ENCODE results near the gene KRTAP9-4. TPM values are rescaled to one million over a fixed set of nuclear protein-coding genes. Genes with fewer than 3 reads are reported as not detected.

KRTAP9-4 gene
- total RNA-seq, 2 experiments from 2014 or later: not detected

DNA sequence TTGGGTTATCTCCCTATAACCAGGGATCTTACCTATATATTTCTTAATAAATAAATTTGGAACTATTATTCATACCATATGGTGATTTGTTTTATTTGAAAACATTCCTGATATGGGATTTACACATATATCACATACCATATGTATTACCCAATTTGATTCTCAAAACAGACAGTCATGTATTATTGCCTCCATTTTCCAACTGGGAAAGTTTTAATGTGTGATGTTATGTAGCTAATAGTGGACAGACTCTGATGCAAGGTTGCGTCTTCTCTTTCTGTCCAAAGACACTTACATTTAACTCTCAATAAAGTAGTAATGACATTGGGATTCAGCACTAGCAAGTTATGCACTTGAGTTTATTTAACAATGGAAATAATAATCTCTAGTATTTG, 6.8 kb downstream of the KRTAP9-4 start:
- Histone ChIP-seq H3K27ac (ENCODE audit: low read depth in 1 of 2, low read length in 2 of 2) (no peak overlapping the region), H3K4me3 (ENCODE audit: low read length) (no peak overlapping the region), H3K9me3 (ENCODE audit: control insufficient read depth in 1 of 2, insufficient read depth in 1 of 2, low read length in 2 of 2) (no peaks in the 10 kb centered on the region), H3K27me3 (ENCODE audit: control insufficient read depth in 1 of 2, insufficient read depth in 2 of 2, low read length in 2 of 2) (no peaks in the 10 kb centered on the region), H3K4me1 (ENCODE audit: insufficient read depth, low read length) (no peaks in the 10 kb centered on the region), H3K36me3 (ENCODE audit: insufficient read depth, low read length) (no peaks in the 10 kb centered on the region)
- no peak for DNase-seq
- no peaks in the 10 kb centered on the region for H3K9me3 Mint-ChIP-seq
- H3K27me3 Mint-ChIP-seq: peaks cover 24% of the 10 kb centered on the region
- H3K4me3 Mint-ChIP-seq: no peak overlapping the region
- ChIA-PET CTCF (interaction anchor here (0.9 kb wide), 1 partner anchor 30 kb away, joined by 3 read pairs; no protein-coding TSS in a partner anchor), POLR2A (no interaction called here)
- H3K4me1 Mint-ChIP-seq (ENCODE audit: low read depth): peaks cover 14% of the 10 kb centered on the region
- no peak for ATAC-seq (ENCODE audit: poor library complexity)
- intact Hi-C loops (cut with DNase I, micrococcal nuclease): no loop called here
- TF ChIP-seq, protein P1, sequence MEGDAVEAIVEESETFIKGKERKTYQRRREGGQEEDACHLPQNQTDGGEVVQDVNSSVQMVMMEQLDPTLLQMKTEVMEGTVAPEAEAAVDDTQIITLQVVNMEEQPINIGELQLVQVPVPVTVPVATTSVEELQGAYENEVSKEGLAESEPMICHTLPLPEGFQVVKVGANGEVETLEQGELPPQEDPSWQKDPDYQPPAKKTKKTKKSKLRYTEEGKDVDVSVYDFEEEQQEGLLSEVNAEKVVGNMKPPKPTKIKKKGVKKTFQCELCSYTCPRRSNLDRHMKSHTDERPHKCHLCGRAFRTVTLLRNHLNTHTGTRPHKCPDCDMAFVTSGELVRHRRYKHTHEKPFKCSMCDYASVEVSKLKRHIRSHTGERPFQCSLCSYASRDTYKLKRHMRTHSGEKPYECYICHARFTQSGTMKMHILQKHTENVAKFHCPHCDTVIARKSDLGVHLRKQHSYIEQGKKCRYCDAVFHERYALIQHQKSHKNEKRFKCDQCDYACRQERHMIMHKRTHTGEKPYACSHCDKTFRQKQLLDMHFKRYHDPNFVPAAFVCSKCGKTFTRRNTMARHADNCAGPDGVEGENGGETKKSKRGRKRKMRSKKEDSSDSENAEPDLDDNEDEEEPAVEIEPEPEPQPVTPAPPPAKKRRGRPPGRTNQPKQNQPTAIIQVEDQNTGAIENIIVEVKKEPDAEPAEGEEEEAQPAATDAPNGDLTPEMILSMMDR (IDR thresholded peaks at IDR 0.05): no peak
- H3K36me3 Mint-ChIP-seq (ENCODE audit: low read depth): no peaks in the 10 kb centered on the region
- H3K27ac Mint-ChIP-seq: no peak overlapping the region

DNA sequence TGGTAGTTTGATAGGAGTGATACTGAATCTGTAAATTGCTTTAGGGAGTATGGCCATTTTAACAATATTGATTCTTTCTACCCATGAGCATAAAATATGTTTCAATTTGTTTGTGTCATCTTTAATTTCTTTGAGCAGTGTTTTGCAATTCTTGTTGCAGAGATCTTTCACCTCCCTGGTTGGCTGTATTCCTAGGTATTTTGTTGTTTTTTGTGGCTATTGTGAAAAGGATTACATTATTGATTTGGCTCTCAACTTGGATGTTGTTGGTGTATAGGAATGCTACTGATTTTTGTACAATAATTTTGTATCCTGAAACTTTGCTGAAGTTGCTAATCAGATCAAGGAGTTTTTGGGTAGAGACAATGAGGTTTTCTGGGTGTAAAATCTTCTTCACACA, 8.9 kb downstream of the KRTAP9-4 start:
- Histone ChIP-seq H3K36me3 (ENCODE audit: insufficient read depth, low read length) (no peaks in the 10 kb centered on the region), H3K4me1 (ENCODE audit: insufficient read depth, low read length) (no peaks in the 10 kb centered on the region), H3K4me3 (ENCODE audit: low read length) (no peak overlapping the region), H3K27me3 (ENCODE audit: control insufficient read depth in 1 of 2, insufficient read depth in 2 of 2, low read length in 2 of 2) (no peaks in the 10 kb centered on the region), H3K27ac (ENCODE audit: low read depth in 1 of 2, low read length in 2 of 2) (no peak overlapping the region), H3K9me3 (ENCODE audit: control insufficient read depth in 1 of 2, insufficient read depth in 1 of 2, low read length in 2 of 2) (no peaks in the 10 kb centered on the region)
- intact Hi-C loops (cut with DNase I, micrococcal nuclease): no loop called here
- no peak for ATAC-seq (ENCODE audit: poor library complexity)
- CTCF ChIA-PET: no interaction called here
- POLR2A ChIA-PET: no interaction called here
- peaks cover 28% of the 10 kb centered on the region for H3K4me1 Mint-ChIP-seq (ENCODE audit: low read depth)
- peaks cover 15% of the 10 kb centered on the region for H3K27me3 Mint-ChIP-seq
- no peaks in the 10 kb centered on the region for H3K9me3 Mint-ChIP-seq
- H3K36me3 Mint-ChIP-seq (ENCODE audit: low read depth): no peaks in the 10 kb centered on the region
- TF ChIP-seq, protein P1 (IDR thresholded peaks at IDR 0.05): no peak
- H3K4me3 Mint-ChIP-seq: no peak overlapping the region
- no peak for DNase-seq
- no peak overlapping the region for H3K27ac Mint-ChIP-seq

DNA sequence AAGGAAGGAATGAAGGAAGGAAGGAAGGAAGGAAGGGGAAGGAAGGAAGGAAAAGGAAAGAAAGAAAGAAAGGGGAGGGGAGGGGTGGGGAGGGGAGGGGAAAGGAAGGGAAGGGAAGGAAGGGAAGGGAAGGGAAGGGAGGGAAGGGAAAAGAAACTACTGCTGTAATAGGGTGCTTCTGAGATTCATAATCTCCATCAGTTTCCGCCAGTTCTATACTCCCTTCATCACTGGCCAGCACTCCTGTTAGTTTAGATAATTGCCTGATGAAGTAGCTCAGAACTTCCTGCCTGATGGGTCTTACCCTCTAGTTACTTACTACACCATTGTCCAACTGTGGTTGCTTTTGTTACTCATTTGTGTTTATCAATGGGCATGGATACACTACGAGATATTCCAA, 13.7 kb downstream of the KRTAP9-4 start:
- Histone ChIP-seq H3K4me1 (ENCODE audit: insufficient read depth, low read length) (no peaks in the 10 kb centered on the region), H3K27ac (ENCODE audit: low read depth in 1 of 2, low read length in 2 of 2) (no peak overlapping the region), H3K9me3 (ENCODE audit: control insufficient read depth in 1 of 2, insufficient read depth in 1 of 2, low read length in 2 of 2) (no peaks in the 10 kb centered on the region), H3K36me3 (ENCODE audit: insufficient read depth, low read length) (no peaks in the 10 kb centered on the region), H3K4me3 (ENCODE audit: low read length) (no peak overlapping the region), H3K27me3 (ENCODE audit: control insufficient read depth in 1 of 2, insufficient read depth in 2 of 2, low read length in 2 of 2) (no peaks in the 10 kb centered on the region)
- TF ChIP-seq, protein P1 (IDR thresholded peaks at IDR 0.05): no peak
- intact Hi-C loops (cut with DNase I, micrococcal nuclease): no loop called here
- no peak for DNase-seq
- Mint-ChIP-seq H3K27me3 (peaks cover 14% of the 10 kb centered on the region), H3K27ac (no peak overlapping the region), H3K4me1 (ENCODE audit: low read depth) (peaks cover 31% of the 10 kb centered on the region), H3K4me3 (no peak overlapping the region), H3K36me3 (ENCODE audit: low read depth) (no peaks in the 10 kb centered on the region), H3K9me3 (no peaks in the 10 kb centered on the region)
- ATAC-seq (ENCODE audit: poor library complexity): no peak
- CTCF ChIA-PET: no interaction called here
- POLR2A ChIA-PET: interaction anchor here (1.0 kb wide), 1 partner anchor 45 kb away, joined by 4 read pairs; the partner anchor contains the start of gene KRTAP16-1

All from CD4-positive, alpha-beta T cell (primary cell).